Measurements from ENCODE around the gene DNAJC7.

Gene DNAJC7

DNA sequence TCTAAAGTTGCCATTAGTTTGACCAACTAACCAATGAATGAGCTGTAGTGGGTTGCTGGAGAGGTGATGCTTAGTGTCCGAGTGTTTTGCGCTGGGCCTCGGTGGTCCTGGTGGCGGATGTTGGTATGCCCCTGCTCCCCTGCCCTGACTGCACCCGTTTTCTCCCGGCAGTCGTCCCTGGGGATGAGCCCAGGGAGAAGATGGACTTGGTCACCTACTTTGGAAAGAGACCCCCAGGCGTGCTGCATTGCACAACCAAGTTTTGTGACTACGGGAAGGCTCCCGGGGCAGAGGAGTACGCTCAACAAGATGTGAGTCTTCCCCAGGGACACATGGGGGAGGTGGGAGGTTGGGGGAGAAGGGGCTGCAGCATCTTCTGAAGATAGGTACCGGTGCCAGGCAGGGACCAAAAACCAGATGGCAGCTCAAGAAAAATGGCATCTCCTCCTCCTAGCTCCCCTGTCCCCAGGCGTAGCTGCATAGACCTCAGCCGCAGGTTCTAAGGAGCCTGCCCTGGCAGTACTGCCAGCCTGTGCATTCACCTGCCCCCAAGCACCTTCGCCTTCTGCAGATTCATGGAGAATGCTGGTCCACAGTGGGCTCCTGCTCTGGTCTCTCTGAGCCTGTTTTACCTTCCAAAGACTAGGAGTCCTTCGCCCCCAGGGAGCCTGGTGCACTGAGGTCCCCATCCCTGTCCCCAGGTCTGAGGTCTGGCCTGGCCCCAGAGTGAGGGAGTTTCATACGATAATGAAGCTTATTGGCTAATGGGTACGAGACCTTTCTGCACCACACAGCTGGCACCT lies 45.3 kb downstream of the DNAJC7 start:
- Histone ChIP-seq H3K27me3 (ENCODE audit: insufficient read depth, poor library complexity, severe bottlenecking) (no peaks in the 10 kb centered on the region), H3K4me3 (replicated peaks; ENCODE audit: insufficient read depth, low read length) (no peak overlapping the region), H3K27ac (replicated peaks) (no peak overlapping the region)
- no peak for TF ChIP-seq REST (IDR thresholded peaks at IDR 0.05; ENCODE audit: insufficient replicate concordance, low read depth)
- TF ChIP-seq GABPA (IDR thresholded peaks at IDR 0.05; ENCODE audit: low read depth) = no peak
- no peak for TF ChIP-seq SPI1 (IDR thresholded peaks at IDR 0.05; ENCODE audit: borderline replicate concordance, low read depth)
- no peak for TF ChIP-seq CTCF (IDR thresholded peaks at IDR 0.05; ENCODE audit: insufficient read depth, low read length)
- no peak for TF ChIP-seq POLR2AphosphoS5 (IDR thresholded peaks at IDR 0.05; ENCODE audit: low read depth)
- DNase-seq (ENCODE audit: low read depth in 1 of 2, low spot score in 1 of 2) = no peak

DNA sequence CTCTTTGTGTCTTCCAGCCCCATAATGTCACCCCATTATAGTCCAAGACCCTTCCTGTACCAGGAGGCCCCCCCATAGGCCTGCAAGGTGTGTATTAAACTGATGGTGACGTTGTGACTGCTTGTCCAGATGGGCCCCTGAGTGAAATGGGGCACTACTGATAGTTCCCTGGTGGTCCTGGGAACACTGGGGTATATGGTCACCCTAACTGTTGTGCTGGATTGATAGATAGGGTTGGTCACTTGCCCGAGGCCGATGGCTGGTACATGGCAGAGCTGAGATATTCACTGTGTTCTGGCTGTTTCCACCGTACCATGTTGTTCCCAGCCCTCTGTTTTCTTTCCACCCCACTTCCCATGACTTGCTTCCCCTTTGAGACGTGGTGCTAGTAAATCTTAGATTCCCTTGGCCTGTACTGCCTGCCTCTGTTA lies 46.3 kb downstream of the DNAJC7 start:
- H3K27ac ChIP-seq (replicated peaks) = no peak overlapping the region
- no peaks in the 10 kb centered on the region for H3K27me3 ChIP-seq (ENCODE audit: insufficient read depth, poor library complexity, severe bottlenecking)
- H3K4me3 ChIP-seq (replicated peaks; ENCODE audit: insufficient read depth, low read length) = no peak overlapping the region
- TF ChIP-seq POLR2AphosphoS5 (IDR thresholded peaks at IDR 0.05; ENCODE audit: low read depth) = no peak
- no peak for TF ChIP-seq SPI1 (IDR thresholded peaks at IDR 0.05; ENCODE audit: borderline replicate concordance, low read depth)
- no peak for TF ChIP-seq CTCF (IDR thresholded peaks at IDR 0.05; ENCODE audit: insufficient read depth, low read length)
- no peak for TF ChIP-seq REST (IDR thresholded peaks at IDR 0.05; ENCODE audit: insufficient replicate concordance, low read depth)
- TF ChIP-seq GABPA (IDR thresholded peaks at IDR 0.05; ENCODE audit: low read depth) = no peak
- no peak for DNase-seq (ENCODE audit: low read depth in 1 of 2, low spot score in 1 of 2)

GRCh38 chr17:41968676-41969075 lies 48.6 kb downstream of the DNAJC7 start:
- Histone ChIP-seq H3K4me3 (replicated peaks; ENCODE audit: insufficient read depth, low read length) (no peak overlapping the region), H3K27me3 (ENCODE audit: insufficient read depth, poor library complexity, severe bottlenecking) (no peaks in the 10 kb centered on the region), H3K27ac (replicated peaks) (no peak overlapping the region)
- TF ChIP-seq REST (IDR thresholded peaks at IDR 0.05; ENCODE audit: insufficient replicate concordance, low read depth) (no peak), SPI1 (IDR thresholded peaks at IDR 0.05; ENCODE audit: borderline replicate concordance, low read depth) (no peak), GABPA (IDR thresholded peaks at IDR 0.05; ENCODE audit: low read depth) (no peak), POLR2AphosphoS5 (IDR thresholded peaks at IDR 0.05; ENCODE audit: low read depth) (no peak), CTCF (IDR thresholded peaks at IDR 0.05; ENCODE audit: insufficient read depth, low read length) (no peak)
- DNase-seq (ENCODE audit: low read depth in 1 of 2, low spot score in 1 of 2) = no peak

Data from HL-60 (cell line).